GM12892 (cell line): ENCODE data around the gene ARL17A. TPM values are rescaled to one million over a fixed set of nuclear protein-coding genes. Genes with fewer than 3 reads are reported as not detected.
"Not testable (repeated sequence)": the region's sequence is repeated elsewhere in the genome, so short reads cannot be mapped to it uniquely, and the experiment has no call there.

ENCODE experiments used
- DNase-seq: peaks from one replicate; pipeline ENCODE4 v3.0.0; 2011; ENCODE audit not compliant: insufficient read length
- FAIRE-seq: peaks from 2 replicates; lab custom pipeline; 2011; peaks lifted over from hg19 to GRCh38; lab: Jason Lieb, UNC
- polyA plus RNA-seq: library from polyadenylated mRNA; unstranded; fragments of >200 nt; gene quantifications from one replicate; pipeline ENCODE4 v1.2.1, GENCODE V29; 2012; ENCODE audit warnings: missing spikeins, inconsistent platforms; ENCODE audit not compliant: missing spikeins

The ARL17A gene
- polyA plus RNA-seq, result 20.9 TPM

DNA sequence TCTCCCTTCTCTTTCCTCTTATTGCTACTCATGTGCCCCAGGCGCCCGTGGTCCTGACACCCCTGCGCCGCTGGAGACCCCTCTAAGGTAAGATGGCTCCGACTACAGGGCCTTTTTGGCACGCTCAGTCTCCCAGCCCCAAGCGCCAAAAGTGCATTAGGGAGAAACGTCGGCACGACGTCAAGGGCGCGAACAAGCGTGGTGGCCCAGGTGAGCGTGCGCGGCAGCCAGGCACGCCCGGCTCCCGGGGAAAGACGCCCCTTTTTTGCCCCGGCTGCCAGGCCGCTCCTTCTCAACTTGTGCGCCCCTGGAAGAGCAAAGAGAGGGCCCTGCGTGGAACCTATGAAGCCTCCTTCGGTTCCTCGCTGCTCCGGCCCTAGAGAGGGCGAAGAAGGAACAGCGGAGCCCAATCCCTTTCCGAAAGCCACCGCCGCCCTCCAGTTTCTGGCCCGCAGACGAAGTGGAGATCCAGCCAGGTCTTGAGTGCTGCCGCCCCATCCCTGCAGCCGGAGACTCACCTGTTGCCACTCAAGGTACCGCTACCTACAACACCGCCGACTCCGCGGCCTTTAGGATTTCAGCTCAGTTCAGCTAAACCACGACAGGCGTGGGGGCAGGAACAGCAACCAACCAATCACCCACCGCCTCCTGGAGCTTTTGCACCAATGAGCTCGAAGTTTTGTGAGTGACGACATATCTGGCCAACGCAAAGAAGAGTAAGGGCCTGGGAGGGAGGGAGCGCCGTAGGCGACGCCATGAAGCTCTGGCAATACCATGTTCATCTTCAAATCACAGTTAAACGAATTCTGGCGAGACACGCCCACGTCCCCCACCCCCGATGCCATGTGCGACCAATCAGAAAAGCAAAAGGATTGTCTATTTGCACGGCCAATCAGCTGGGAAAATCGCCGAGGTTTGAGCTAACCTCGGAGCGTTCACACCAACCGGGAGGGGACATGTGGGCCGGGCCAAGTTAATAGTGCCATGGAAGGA, at the start of gene ARL17A:
Gene ARL17A, minus strand, starts transcription at position 609 of the 993 bp plus-strand sequence. CDS start 3,369 bp downstream, outside the sequence.
- DNase-seq, result not testable (repeated sequence)
- peak; percentile 100 for FAIRE-seq

- DNase-seq, result not testable (repeated sequence)
- FAIRE-seq, result peak; percentile 93
Measured at GRCh38 chr17:46628753-46629436, 49.4 kb upstream of the ARL17A start.

DNA sequence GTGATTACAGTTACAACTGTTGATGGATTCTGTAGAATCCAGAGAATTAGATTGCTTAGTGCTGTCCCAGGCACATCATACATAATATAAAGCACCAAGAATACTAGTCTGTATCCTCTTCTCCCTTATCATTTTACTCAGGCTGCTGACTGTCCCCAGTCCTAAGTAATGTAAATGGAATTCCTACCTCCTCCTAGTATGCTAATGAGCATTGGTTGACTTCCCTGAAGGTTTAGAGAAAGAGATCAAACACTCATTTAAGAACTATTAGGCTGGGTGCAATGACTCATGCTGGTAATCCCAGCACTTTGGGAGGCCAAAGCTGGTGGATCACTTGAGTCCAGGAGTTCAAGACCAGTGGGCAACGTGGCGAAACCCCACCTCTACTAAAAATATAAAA, 48.0 kb upstream of the ARL17A start:
- peak; percentile 91 for FAIRE-seq
- DNase-seq, result not testable (repeated sequence)

DNA sequence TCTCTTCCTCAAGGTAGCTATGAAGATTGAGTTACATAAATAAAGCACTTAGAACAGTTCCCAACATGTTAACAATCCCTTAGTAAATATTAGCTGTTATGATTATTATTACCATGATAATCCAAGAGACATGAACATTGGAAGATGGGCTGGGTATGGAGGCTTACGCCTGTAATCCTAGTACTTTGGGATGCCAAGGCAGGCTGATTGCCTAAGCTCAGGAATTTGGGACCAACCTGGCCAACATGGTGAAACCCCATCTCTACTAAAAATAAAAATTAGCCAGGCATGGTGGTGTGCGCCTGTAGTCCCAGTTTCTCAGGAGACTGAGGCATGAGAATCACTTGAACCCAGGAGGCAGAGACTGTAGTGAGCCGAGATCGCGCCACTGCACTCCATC, 45.2 kb upstream of the ARL17A start:
- peak; percentile 81 for FAIRE-seq
- DNase-seq, result not testable (repeated sequence)

GRCh38 chr17:46623790-46624189, 44.3 kb upstream of the ARL17A start:
- FAIRE-seq, DNase-seq: not testable (repeated sequence)

DNA sequence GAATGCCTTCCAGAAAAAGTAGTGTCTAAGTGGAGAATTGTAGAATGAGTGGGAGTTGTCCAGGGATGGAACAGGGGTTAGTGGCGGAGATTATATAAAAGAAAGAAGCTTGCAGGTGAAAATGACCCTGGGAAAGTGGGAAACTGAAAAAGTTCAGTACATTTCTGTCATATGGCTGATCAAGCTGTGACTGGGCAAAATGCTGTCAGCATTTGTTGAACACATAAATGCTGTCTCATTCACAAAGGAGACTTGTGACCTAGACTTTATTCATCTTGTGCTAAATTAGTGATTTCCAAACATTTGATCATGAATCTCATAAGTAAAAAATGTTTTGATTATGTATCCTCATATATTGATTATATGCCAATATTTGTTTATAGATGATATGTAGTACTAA, 39.5 kb upstream of the ARL17A start:
- FAIRE-seq, result peak; percentile 66
- not testable (repeated sequence) for DNase-seq

GRCh38 chr17:46617121-46617520, 37.6 kb upstream of the ARL17A start:
- not testable (repeated sequence) for DNase-seq
- peak; percentile 82 for FAIRE-seq

GRCh38 chr17:46613876-46614275, 34.4 kb upstream of the ARL17A start:
- FAIRE-seq, result peak; percentile 81
- DNase-seq, result not testable (repeated sequence)

DNA sequence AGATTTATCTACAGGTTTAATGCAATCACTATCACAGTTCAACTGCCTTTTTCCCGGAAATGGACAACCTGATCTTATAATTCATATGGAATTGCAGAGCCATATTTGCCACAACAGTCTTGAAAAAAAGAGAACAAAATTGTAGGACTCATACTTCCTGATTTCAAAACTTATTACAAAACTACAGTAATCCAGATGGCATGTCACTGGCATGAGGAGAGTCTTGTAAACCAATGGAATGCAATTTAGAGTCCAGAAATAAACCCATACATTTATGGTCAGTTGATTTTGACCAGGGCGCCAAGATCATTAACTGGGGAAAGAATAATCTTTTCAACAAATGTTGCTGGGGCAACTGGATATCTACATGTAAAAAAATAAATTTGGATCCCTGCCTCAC, 31.8 kb upstream of the ARL17A start:
- not testable (repeated sequence) for DNase-seq
- peak; percentile 77 for FAIRE-seq

DNA sequence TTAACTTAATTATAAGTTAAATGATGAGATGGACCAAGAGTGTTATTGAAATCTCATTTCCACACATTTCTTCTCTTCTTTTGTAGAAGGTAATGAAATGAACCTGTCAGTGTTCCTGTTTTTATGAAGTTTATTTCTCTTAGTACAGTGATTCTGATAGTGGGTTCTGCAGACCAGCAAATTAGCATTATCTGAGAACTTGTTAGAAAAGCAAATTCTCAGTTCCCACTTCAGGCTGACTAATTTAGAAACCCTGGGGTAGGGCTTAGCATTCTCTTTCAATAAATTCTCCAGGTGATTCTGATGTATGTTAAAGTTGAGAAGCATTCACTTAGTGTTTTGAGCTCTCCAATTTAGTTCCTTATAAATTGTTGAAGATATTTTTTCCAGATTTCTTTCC, 23.6 kb upstream of the ARL17A start:
- FAIRE-seq, result peak; percentile 95
- DNase-seq, result not testable (repeated sequence)

GRCh38 chr17:46600767-46601166, 21.3 kb upstream of the ARL17A start:
- FAIRE-seq, result peak; percentile 96
- DNase-seq, result not testable (repeated sequence)

GRCh38 chr17:46598344-46598931, 18.9 kb upstream of the ARL17A start:
- not testable (repeated sequence) for DNase-seq
- FAIRE-seq, result peak; percentile 97

DNA sequence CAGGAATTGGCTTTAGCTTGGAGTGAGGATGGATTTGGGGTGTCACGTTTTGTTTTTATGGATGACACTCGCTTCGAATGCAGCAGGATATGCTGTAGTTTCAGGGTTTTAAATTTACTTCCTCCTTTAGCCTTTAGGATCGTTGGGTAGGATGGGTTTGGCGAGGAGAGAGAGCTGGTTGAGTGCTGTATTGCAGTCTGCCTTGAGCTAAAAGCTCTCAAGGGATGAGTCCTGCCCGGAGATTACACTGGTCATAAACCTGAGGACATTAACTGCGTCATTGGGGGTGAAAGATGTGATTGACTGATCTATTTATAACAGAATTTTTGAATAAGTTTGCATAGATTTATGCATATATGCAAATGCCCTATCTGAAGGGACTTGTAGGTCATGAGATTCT, 11.8 kb upstream of the ARL17A start:
- peak; percentile 96 for FAIRE-seq

DNA sequence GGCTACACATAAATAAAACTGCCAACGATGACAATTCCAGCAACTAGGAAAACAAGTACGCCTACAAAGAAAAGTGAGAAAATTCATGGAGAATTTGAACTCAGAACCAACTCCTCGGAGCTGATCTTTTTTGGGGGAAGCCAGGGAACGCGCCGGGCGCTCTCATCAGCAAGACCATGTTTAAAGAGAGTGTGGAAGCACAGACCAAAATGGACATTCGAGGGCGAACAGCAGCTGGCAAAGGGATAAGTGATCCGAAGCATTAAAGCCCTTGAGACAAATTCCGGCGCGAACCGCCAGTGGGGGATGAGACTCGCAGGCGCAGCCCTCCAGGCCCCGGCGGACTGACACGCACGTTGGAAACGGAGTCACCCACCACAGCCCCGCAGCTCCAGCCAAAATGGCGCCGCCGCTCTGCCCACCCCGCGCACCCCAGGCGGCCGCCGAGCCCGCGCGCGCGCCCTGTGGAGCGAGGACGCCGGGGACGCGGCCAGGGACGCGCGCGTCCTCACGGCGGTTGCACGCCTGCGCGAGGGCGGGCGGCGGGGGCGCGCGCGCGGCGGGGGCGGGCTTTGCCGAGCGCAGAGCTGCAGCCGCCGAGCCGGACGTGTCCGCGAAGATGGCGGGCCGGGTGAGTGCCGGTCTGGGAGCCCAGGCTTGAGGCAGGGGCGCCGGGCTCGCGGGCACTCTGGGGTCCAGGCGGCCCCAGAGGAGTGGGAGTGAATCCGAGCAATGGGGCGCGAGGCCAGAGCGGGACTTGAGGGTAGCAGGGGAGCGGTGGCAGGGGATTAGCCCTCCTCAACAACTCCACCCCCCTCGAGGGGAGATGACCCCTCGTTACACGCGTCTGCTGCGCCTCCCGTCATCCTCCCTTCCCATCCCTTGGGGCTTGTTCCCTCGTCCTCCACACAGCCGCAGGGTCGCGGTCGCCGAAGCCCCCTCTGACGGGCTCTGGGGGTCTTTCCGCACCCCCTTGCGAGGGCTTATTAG, 11.0 kb upstream of the ARL17A start, which contains the start of gene NSF:
Gene NSF, plus strand, starts transcription at position 513 of the 990 bp plus-strand sequence. Its CDS starts 107 bp downstream, at position 620.
- FAIRE-seq, result peak; percentile 99
- not testable (repeated sequence) for DNase-seq

More for the DNA sequence above, 11.8 kb upstream of the ARL17A start:
- DNase-seq, result not testable (repeated sequence)

GRCh38 chr17:46585444-46585843, 6.0 kb upstream of the ARL17A start:
- DNase-seq, FAIRE-seq: not testable (repeated sequence)

DNA sequence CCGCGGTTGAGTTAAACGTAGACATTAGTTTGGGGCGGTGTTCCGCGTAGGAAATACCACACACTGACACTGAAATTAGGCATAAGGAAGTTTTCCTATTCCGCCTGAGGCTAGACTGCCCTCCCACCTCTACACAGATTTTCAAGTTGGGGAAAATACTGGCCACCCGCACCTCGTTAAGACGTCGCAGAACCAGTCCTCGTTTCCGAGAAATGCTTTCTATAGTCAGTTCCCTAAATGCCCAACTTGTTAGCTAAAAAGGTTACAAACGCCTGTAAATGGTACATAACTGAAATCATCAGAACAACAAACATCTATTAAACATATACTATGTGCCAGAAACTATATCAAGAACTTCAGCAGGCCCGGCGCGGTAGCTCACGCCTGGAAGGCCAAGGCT, 591 bp upstream of the ARL17A start:
- FAIRE-seq, result not testable (repeated sequence)

GRCh38 chr17:46571796-46572195, 7.7 kb downstream of the ARL17A start:
- FAIRE-seq, DNase-seq: not testable (repeated sequence)

More for the DNA sequence above, 591 bp upstream of the ARL17A start:
- not testable (repeated sequence) for DNase-seq

DNA sequence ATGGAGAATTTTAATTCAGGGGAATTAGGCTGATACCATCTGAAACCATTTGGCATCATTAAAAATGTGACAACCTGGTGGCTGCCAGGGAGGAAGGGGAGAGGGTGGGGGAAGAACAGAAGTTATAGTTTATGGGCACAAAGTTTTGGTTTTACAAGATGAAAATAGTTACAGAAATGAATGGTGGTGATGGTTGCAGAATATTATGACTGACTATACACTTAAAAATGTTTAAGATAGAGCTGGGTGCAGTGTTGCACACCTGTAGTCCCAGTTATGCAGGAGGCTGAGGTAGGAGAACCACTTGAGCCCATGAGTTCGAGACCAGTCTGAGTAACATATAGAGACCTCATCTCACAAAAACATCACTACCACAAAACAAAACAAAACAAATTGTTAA, 12.5 kb downstream of the ARL17A start:
- DNase-seq, result not testable (repeated sequence)
- peak; percentile 74 for FAIRE-seq

GRCh38 chr17:46566284-46566683, 13.2 kb downstream of the ARL17A start:
- peak; percentile 53 for FAIRE-seq
- DNase-seq, result not testable (repeated sequence)
